NCI-H2081 treated with DMSO at 0.1 percent for 48 hours (cell line): Measurements from ENCODE around the gene RNF39.
"Not testable (repeated sequence)": the region's sequence is repeated elsewhere in the genome, so short reads cannot be mapped to it uniquely, and the experiment has no call there.

Source experiments
- DNase-seq: peaks from one replicate; lab custom pipeline; 2025; lab: John Stamatoyannopoulos, UW

RNF39 gene

GRCh38 chr6:30061092-30061857 lies 14.3 kb downstream of the RNF39 start, which contains the start of gene POLR1H:
Gene POLR1H (plus strand): TSS chr6:30061265. CDS start chr6:30061525, 260 bp downstream.
- peak; percentile 89 for DNase-seq

GRCh38 chr6:30060606-30061091 lies 14.9 kb downstream of the RNF39 start:
- no peak for DNase-seq

GRCh38 chr6:30055513-30055912 lies 20.1 kb downstream of the RNF39 start:
- no peak for DNase-seq

GRCh38 chr6:30053682-30054081 lies 21.9 kb downstream of the RNF39 start:
- no peak for DNase-seq

GRCh38 chr6:30047220-30047619 lies 28.3 kb downstream of the RNF39 start:
- no peak for DNase-seq

GRCh38 chr6:30044630-30045029 lies 30.9 kb downstream of the RNF39 start:
- no peak for DNase-seq

GRCh38 chr6:30043744-30044143 lies 31.8 kb downstream of the RNF39 start:
- no peak for DNase-seq

- DNase-seq, result no peak
These were observed 32.7 kb downstream of the RNF39 start for GRCh38 chr6:30042914-30043313.

GRCh38 chr6:30042476-30042875 lies 33.1 kb downstream of the RNF39 start:
- no peak for DNase-seq

- no peak for DNase-seq
These were observed 33.7 kb downstream of the RNF39 start for GRCh38 chr6:30041821-30042220.

- DNase-seq, result no peak
These were observed 34.3 kb downstream of the RNF39 start for GRCh38 chr6:30041221-30041620.

GRCh38 chr6:30037182-30037788 lies 38.3 kb downstream of the RNF39 start:
- DNase-seq, result no peak

GRCh38 chr6:30035784-30036183 lies 39.8 kb downstream of the RNF39 start:
- no peak for DNase-seq

GRCh38 chr6:30033440-30033839 lies 42.1 kb downstream of the RNF39 start:
- not testable (repeated sequence) for DNase-seq

- no peak for DNase-seq
These were observed 44.2 kb downstream of the RNF39 start for GRCh38 chr6:30031381-30031780.

- no peak for DNase-seq
These were observed 46.0 kb downstream of the RNF39 start for GRCh38 chr6:30029588-30029987.

GRCh38 chr6:30025186-30025585 lies 50.4 kb downstream of the RNF39 start:
- DNase-seq, result no peak

- DNase-seq, result not testable (repeated sequence)
These were observed 52.9 kb downstream of the RNF39 start for GRCh38 chr6:30022712-30023111.

GRCh38 chr6:30022189-30022588 lies 53.4 kb downstream of the RNF39 start:
- DNase-seq, result no peak

- DNase-seq, result no peak
These were observed 54.9 kb downstream of the RNF39 start for GRCh38 chr6:30020626-30021025.
